ENCODE data around the gene KRTAP10-1. TPM values are rescaled to one million over a fixed set of nuclear protein-coding genes. Genes with fewer than 3 reads are reported as not detected.

The KRTAP10-1 gene
- total and polyA plus RNA-seq, 9 of the 15 experiments (the other 6 are each of a cell fraction or from before 2014, with no cell fraction given) = not detected

DNA sequence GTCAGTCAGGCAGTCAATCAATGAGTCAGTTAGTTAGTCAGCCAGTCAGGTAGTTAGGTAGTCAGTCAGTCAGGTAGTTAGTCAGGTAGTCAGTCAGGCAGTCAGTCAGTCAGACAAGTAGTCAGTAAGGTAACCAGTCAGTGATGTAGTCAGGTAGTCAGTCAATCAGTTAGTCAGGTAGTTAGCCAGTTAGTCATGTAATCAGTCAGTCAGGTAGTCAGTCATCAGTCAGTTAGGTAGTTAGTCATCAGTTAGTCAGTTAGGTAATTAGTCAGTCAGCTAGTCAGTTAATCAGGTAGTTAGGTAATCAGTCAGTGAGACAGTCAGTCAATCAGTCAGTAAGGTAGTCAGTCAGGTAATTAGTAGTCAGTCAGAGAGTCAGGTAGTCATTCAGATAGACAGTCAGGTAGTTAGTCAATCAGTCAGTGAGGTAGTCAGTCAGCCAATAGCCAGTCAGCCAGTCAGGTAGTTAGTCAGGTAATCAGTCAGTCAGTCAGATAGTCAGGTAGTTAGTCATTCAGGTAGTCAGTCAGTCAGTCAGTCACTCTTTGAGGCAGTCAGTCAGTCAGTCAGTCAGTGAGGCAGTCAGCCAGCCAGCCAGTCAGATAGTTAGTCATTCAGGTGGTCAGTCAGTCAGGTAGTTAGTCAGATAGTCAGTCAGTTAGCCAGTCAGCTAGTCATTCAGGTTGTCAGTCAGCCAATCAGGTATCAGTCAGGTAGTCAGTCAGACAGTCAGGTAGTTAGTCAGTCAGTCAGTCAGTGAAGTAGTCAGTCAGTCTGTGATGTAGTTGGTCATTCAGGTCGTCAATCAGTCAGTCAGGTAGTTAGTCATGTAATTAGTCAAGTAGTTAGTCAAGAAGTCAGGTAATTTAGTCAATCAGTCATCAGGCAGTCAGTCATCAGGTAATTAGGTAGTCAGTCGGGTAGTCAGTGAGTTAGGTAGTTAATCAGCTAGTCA lies 15.3 kb downstream of the KRTAP10-1 start (continued):
- TF ChIP-seq, protein P1, sequence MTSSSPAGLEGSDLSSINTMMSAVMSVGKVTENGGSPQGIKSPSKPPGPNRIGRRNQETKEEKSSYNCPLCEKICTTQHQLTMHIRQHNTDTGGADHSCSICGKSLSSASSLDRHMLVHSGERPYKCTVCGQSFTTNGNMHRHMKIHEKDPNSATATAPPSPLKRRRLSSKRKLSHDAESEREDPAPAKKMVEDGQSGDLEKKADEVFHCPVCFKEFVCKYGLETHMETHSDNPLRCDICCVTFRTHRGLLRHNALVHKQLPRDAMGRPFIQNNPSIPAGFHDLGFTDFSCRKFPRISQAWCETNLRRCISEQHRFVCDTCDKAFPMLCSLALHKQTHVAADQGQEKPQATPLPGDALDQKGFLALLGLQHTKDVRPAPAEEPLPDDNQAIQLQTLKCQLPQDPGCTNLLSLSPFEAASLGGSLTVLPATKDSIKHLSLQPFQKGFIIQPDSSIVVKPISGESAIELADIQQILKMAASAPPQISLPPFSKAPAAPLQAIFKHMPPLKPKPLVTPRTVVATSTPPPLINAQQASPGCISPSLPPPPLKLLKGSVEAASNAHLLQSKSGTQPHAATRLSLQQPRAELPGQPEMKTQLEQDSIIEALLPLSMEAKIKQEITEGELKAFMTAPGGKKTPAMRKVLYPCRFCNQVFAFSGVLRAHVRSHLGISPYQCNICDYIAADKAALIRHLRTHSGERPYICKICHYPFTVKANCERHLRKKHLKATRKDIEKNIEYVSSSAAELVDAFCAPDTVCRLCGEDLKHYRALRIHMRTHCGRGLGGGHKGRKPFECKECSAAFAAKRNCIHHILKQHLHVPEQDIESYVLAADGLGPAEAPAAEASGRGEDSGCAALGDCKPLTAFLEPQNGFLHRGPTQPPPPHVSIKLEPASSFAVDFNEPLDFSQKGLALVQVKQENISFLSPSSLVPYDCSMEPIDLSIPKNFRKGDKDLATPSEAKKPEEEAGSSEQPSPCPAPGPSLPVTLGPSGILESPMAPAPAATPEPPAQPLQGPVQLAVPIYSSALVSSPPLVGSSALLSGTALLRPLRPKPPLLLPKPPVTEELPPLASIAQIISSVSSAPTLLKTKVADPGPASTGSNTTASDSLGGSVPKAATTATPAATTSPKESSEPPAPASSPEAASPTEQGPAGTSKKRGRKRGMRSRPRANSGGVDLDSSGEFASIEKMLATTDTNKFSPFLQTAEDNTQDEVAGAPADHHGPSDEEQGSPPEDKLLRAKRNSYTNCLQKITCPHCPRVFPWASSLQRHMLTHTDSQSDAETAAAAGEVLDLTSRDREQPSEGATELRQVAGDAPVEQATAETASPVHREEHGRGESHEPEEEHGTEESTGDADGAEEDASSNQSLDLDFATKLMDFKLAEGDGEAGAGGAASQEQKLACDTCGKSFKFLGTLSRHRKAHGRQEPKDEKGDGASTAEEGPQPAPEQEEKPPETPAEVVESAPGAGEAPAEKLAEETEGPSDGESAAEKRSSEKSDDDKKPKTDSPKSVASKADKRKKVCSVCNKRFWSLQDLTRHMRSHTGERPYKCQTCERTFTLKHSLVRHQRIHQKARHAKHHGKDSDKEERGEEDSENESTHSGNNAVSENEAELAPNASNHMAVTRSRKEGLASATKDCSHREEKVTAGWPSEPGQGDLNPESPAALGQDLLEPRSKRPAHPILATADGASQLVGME (CRISPR knock-in tag; IDR thresholded peaks at IDR 0.05) = no peak
- no peak for TF ChIP-seq RBM14 (IDR thresholded peaks at IDR 0.05; ENCODE audit: borderline replicate concordance, insufficient read depth, low read depth, low read length)
- TF ChIP-seq, protein P2, sequence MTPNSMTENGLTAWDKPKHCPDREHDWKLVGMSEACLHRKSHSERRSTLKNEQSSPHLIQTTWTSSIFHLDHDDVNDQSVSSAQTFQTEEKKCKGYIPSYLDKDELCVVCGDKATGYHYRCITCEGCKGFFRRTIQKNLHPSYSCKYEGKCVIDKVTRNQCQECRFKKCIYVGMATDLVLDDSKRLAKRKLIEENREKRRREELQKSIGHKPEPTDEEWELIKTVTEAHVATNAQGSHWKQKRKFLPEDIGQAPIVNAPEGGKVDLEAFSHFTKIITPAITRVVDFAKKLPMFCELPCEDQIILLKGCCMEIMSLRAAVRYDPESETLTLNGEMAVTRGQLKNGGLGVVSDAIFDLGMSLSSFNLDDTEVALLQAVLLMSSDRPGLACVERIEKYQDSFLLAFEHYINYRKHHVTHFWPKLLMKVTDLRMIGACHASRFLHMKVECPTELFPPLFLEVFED (CRISPR knock-in tag; conservative IDR thresholded peaks at IDR 0.05) = 0 out of 2 replicates have a peak, but pooled peaks have one; percentile 34
- TF ChIP-seq NFATC3 (IDR thresholded peaks at IDR 0.05) = no peak
- TF ChIP-seq ZNF589 (CRISPR knock-in tag; IDR thresholded peaks at IDR 0.05; ENCODE audit: low read depth) = no peak
- TF ChIP-seq ZNF699 (CRISPR knock-in tag; IDR thresholded peaks at IDR 0.05; ENCODE audit: insufficient replicate concordance) = no peak
- no peak for TF ChIP-seq ETV5 (CRISPR knock-in tag; IDR thresholded peaks at IDR 0.05; ENCODE audit: low read depth)
- no peak for TF ChIP-seq KLF16 (IDR thresholded peaks at IDR 0.05)
- no peak for TF ChIP-seq EZH2 (IDR thresholded peaks at IDR 0.05; ENCODE audit: borderline replicate concordance, low read depth, low read length)
- TF ChIP-seq ZNF586 (CRISPR knock-in tag; conservative IDR thresholded peaks at IDR 0.05) = no peak

Measured in K562 (cell line).